Tibial nerve (tissue), 4 donors: Measurements from ENCODE around the gene MXD3.

Experiments used
- CTCF ChIP-seq, 5 experiments: fragments of 200-600 bp in 3 of 5; fragments of 450-650 bp in 2 of 5; sonication (generic) in 3 of 5; IDR thresholded peaks; one replicate each; pipeline ENCODE4 v1.5.1; 2016 to 2019; ENCODE audit warnings: antibody characterized with exemption in 5 of 5, mild to moderate bottlenecking in 3 of 5, moderate library complexity in 2 of 5
- EP300 ChIP-seq, 2 donors: sonication (generic); formaldehyde crosslinking; IDR thresholded peaks; one replicate each; pipeline ENCODE4 v1.6.1; 2017; ENCODE audit warnings: antibody characterized with exemption in 2 of 2, mild to moderate bottlenecking in 1 of 2
- POLR2A ChIP-seq, 2 donors: fragments of 450-650 bp; IDR thresholded peaks; one replicate each; pipeline ENCODE4 v1.6.1; 2017; ENCODE audit warnings: antibody characterized with exemption in 2 of 2, mild to moderate bottlenecking in 2 of 2, moderate library complexity in 2 of 2

DNA sequence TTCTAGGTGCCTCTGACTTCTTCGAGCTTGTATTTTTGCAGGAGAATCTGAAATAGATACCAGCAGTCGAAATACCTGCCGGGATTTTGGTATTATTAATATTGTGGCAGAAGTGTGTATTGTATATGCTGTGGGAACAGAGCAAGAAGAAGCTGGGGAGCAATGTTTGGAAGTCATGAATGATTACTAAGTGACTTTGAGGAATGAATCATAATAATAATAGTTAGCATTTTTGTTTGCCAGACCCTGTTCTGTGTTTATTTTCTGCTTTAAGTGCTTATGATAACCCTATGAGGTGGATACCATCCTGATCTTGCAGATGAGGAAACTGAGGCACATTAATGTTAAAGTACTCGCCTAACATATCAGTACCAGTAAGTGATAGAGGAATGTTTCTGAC, 40.6 kb downstream of the MXD3 start:
- TF ChIP-seq POLR2A (IDR thresholded peaks at IDR 0.05) (no peak), CTCF (IDR thresholded peaks at IDR 0.05) (no peak), EP300 (IDR thresholded peaks at IDR 0.05) (no peak)
